COR-L47 (cell line): ENCODE results near the gene AIP.
A peak's percentile ranks its signal among the peaks of the same experiment; 100 is the strongest.
"Not testable (repeated sequence)": the region's sequence is repeated elsewhere in the genome, so short reads cannot be mapped to it uniquely, and the experiment has no call there.

Experiments
- DNase-seq: peaks from one replicate; lab custom pipeline; 2025; lab: John Stamatoyannopoulos, UW

AIP gene

DNA sequence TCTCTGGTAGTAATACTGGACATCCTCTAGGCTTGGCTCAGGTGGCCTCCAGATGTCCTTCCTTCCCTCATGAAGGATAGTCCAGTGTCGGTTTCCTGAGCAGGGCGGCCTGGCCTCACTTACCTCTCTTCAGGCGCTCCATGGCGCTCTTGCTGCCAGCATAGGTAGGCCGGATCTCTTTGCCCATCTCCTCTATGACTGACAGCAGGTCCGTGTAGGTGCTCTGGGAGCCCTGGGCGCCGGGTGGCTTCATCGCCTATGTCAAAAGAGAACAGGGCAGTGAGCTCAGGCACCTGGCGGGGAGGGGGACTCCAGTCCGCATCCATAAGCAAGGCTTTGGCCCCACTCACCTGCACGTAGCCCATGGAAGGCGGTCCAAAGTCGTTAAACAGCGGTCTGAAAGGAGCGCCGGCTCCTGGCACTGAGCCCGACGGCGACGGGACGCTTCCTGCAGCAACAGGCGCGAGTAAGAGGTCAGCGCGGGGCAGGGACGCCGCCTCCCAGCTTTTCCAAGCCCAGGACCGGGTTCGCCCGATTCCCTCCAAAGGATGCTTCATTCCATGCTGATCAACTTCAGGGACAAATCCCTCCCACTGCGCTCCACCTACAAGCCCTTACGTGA, 24.5 kb downstream of the AIP start:
- DNase-seq, result no peak

DNA sequence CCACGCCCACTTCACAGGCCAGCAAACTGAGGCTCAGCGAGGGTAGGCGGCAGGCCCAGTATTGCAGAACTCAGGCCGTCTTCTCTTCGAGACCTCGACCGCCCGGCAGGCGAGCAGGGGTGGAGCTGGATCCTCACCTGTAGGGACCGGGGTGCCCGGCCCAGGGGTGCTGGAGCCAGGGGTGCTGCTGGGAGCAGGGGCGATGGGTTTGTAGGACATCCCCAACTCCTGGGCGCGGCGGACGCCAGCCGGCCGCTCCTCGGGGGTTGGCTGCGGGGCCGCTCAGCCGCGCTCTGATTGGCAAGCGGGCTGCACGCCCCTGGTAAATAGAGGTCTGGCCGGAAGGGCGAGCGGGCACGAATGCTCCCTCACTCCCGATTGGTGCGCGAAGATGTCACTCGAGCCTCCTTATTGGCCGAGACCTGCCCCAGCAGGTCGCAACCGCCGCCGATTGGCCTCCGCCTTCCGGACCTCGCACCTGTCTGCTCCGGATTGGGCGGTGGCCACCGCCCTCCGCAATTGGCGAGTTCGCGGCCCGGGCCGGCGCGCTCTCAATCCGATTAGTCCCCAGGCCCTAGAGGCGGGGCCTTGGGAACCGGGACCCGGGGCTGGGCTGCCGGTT, 25.1 kb downstream of the AIP start, which contains the start of gene CDK2AP2:
TSS of gene CDK2AP2 (minus strand) at position 299 of the 622 bp plus-strand sequence. CDS start at position 219, 80 bp downstream.
- peak; percentile 100 for DNase-seq

DNA sequence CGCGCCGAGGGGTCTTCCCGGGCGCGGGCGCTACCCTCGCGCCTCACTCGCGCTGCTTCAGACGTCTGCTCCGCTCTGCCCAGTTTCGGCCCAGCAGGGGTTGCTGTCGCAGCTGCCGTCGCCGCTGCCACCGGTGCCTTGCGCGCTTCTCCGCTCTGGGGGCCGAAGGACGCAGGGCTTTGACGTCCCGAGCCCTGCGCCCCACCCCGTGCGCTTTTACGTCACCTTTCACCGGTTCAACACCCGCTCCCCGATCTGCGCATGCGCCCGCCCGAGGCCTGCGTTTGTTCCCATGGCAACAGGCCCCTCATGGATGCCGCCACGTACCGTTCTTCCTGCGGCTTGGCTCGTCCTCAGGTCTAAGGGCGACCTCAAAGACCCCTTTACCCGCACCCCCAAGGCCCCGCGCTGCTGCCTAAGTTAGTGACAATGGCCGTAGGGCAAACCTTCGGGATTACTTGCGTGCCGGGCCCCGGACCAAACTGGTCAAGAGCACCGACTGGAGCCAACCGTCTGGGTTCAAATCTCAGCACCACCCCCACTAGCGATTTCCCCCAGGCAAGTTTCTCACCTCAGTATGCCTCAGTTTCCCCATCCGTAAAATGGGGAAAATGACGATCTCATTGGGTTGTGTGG, 25.8 kb downstream of the AIP start:
- DNase-seq, result peak; percentile 97

DNA sequence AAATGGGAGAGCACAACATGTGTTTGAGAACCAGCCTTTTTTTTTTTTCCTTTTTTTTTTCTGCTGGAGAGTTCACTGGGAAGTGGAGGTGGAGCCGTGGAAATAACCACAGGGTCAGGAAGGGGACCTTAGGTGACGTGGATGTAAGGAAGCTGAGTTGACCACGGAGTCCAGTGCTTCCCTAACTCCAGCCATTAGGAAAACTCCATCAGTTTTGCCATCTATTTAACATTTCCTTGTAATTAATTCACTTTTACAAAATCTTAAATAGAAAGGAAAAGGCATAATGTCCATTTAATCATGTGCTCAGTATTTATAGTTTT, 27.2 kb downstream of the AIP start:
- no peak for DNase-seq

DNA sequence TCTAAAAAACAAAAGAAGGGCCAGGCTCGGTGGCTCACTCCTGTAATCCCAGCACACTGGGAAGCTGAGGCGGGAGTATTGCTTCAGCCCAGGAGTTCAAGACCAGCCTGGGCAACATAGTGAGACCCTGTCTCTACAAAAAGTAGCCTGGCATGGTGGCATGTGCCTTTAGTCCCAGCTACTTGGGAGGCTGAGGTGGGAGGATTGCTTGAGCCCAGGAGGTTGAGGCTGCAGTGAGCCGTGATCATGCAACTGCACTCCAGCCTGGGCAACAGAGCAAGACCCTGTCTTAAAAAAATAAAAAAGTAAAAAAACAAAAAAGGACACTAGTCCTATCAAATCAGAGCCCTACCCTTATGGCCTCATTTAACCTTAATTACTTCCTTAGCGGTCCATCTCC, 28.7 kb downstream of the AIP start:
- DNase-seq, result not testable (repeated sequence)

- DNase-seq, result no peak
Measured at GRCh38 chr11:67514116-67514515, 31.3 kb downstream of the AIP start.

DNA sequence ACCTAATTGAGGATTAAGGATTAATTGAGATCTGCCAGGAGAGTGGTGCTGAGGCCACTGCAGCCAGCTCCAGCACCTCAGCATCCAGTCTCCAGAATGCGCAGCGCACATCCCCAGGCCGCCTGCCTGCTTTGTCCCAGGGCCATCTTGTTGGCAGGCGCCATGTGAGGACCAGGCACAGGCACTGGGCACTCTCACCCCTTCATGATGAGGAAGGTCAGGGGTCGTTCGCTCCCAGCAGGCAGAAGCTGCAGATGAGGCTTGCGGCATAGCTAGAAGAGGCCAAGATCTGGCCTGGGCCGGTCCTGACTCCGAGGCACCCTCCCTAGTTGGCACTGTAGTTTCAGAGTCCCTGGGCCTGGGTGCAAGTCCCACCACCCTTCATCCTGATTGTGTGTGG, 34.0 kb downstream of the AIP start:
- DNase-seq, result no peak

- DNase-seq, result no peak
Measured at GRCh38 chr11:67517784-67518552, 35.1 kb downstream of the AIP start.

DNA sequence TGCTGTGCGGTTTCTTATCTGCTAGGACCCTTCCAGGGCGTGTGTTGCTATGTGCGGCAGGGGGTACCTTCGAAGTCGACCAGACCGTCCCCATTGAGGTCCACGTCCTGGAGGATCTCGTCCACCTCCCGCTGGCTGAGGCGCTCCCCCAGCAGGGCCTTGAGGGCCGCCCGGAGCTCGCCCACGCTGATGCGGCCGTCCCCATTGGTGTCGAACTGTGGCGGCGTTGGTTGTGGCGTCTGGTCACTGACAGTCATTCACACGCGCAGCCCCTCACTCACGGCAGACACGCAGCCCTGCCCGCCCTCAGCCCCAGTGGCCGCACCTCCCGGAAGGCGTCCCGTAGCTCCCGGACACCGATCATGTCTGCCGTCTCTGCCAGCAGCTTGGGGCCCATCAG, 36.9 kb downstream of the AIP start:
- no peak for DNase-seq

DNA sequence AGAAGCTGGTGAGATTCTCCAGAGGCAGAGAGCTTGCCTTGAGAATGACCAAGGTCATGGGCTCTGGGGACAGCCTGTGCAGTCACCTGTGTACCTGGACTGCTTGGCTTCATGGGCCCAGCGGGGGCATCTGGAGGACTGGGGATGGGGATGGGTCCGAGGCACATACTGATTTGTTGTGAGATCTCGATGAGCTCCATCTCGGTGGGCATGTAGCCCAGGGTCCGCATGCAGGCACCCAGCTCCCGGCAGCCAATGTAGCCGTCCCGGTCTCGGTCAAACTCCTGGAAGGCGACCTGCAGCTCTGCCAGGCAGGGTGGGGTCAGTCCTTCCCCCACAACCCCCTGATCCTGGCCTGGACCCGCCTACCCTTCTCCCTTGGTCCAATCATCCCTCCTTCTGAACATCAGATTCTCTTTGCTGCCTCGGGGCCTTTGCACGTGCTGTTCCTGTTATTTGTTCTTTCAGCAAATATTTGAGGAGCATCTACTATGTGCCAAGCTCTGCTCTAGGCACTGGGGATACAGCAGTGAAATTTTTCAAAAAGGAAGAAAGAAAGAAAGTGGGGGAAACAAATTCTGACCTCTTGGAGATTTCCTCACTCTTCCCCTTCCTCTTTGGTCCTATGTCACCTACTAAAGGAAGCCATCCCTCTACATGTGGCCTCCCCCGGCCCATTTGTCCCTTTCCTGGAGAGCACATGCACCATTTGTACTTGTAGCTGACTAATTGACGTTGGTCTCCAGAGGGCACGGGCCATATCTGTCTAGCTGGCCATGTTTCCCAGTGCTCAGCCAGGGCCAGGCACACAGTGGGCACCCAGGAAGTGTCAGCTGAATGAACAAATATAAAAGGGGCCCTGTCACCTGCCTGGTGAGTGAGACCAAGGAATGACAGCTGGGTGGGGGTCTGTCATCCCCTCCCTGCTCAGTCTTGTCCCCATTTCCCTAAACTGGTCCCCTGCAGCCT, 38.3 kb downstream of the AIP start:
- DNase-seq, result no peak

DNA sequence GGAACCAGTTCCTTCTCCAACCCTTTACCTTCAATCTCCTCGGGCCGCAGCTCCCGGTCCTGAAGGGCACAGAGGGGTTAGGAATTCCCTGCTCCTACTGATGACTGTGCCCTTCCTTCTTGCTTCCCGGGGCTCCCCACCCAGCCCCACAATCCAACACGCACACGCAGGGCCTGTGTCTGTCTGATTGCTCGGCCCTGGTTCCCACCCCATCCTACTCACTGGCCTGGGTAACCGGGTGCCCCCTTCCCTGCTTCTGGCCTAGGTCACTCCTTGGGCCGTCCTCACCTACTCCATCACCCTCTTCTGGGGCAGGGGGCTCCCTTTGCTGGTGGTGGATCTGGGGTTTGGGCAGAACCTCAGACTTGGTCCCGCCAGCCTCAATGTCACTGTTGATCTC, 39.1 kb downstream of the AIP start:
- DNase-seq, result no peak

DNA sequence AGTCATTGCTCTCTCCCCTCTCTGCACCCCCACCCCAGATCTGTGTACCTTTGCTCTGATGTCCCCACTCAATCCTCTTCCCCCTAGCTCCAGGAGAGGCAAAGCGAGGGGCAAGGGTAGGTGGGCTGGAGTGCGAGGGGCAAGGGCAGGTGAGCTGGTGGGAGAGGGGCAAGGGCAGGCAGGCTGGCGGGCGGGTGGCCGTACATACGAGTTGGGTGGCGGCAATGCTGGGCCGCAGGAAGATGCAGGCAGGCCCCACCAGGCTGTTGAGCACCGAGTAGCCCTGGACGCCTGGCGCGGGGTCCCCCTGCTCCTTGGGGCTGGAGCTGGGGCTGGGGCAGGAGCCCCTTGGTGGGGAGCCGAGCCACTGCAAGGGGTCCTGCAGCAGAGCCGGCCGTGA, 39.5 kb downstream of the AIP start:
- DNase-seq, result no peak

- DNase-seq, result no peak
Measured at GRCh38 chr11:67522844-67523555, 40.2 kb downstream of the AIP start, which contains the start of gene CABP2. Gene CABP2 (minus strand): TSS chr11:67523446. CDS start chr11:67523326, 120 bp downstream.

GRCh38 chr11:67523556-67524479, 41.0 kb downstream of the AIP start:
- DNase-seq, result no peak

- no peak for DNase-seq
Measured at GRCh38 chr11:67524480-67524808, 41.6 kb downstream of the AIP start.

- DNase-seq, result no peak
Measured at GRCh38 chr11:67525275-67525976, 42.6 kb downstream of the AIP start.

GRCh38 chr11:67528376-67528775, 45.5 kb downstream of the AIP start:
- no peak for DNase-seq

DNA sequence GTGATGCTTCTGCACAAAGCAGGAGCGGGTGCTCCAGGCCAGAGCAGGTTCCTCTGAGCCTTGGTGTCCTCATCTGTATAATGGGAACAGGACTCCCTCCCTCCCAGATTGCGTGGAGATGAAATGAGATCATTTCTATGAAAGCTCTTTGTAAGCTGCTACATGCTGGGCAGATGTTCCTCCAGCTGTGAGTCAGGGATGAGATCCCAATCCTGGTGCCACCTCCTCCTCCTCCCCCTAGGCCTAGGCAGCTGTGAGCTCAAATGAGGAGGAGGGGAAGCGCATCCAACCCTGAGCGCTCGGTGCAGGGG, 47.4 kb downstream of the AIP start:
- DNase-seq, result no peak

DNA sequence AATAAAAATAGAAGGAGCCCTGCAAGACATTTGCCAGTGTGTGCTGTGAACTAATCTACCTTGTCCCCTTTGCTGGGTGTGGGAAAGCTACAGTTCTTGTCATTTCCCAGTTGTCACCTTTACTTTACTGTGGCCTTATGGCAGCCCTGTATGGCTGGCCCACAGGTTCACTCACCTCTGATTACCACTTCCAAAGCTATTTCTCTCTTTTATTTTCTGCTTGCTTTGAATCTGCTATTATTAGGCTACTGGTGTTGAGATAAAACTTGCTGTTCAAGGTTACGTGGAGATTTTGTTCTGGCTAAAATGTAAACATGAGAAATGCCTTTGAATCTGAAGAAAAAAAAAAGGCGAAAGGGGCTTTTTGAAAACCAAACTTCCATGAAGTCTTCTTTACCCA, 50.1 kb downstream of the AIP start:
- no peak for DNase-seq
